GM12878 (cell line): Measurements from ENCODE around the gene FGF12. TPM values are rescaled to one million over a fixed set of nuclear protein-coding genes. Genes with fewer than 3 reads are reported as not detected.

Source experiments
- ATAC-seq: fragments of 200-7000 bp; cut with Tn5 transposase; 3 replicates; pipeline ENCODE4 v1.9.1; 2020; ENCODE audit warnings: mild to moderate bottlenecking, moderate library complexity
- BruUV-seq: library from RNA; stranded (reverse); fragments of 400-500 nt; replicated peaks from 2 replicates; lab custom pipeline; 2021; lab: Mats Ljungman, UMichigan
- CTCF ChIA-PET: fragments of 300-600 bp; sonication (Branson Sonifier 250); formaldehyde crosslinking; extraction: SDS; loops from one replicate; lab custom pipeline; 2021; ENCODE audit warnings: inconsistent platforms; lab: Yijun Ruan, JAX
- POLR2A ChIA-PET: fragments of 350-600 bp; formaldehyde crosslinking; extraction: SDS; loops from one replicate; lab custom pipeline; 2021; ENCODE audit warnings: inconsistent platforms; lab: Charles Lee
- RAD21 ChIA-PET: fragments of 300-600 bp; sonication (Branson Sonifier 250); formaldehyde crosslinking; loops from one replicate; lab custom pipeline; 2023; ENCODE audit warnings: antibody characterized with exemption; ENCODE audit not compliant: unreplicated experiment; lab: Charles Lee
- SMC1A ChIA-PET: fragments of 300-600 bp; sonication (Branson Sonifier 250); formaldehyde crosslinking; loops from one replicate; lab custom pipeline; 2023; ENCODE audit not compliant: unreplicated experiment, uncharacterized antibody; lab: Charles Lee
- DNase-seq: peaks from one replicate; pipeline ENCODE4 v3.0.0-alpha.2; 2011; ENCODE audit warnings: low read depth, low spot score
- FAIRE-seq: peaks from 3 replicates; lab custom pipeline; 2011; peaks lifted over from hg19 to GRCh38; lab: Jason Lieb, UNC
- H2AFZ ChIP-seq: 2 replicates; pipeline ENCODE4 v1.6.0; 2011; ENCODE audit warnings: low read depth, low read length, control low read depth; ENCODE audit not compliant: control insufficient read depth
- H3K27ac ChIP-seq: 2 replicates; pipeline ENCODE4 v1.5.1; 2011; ENCODE audit warnings: control low read depth; ENCODE audit not compliant: control insufficient read depth, insufficient read depth
- H3K27me3 ChIP-seq, 2 experiments: replicated peaks in 1 of 2; 2 replicates each; pipeline versions ENCODE4 v1.6.0 to v1.6.1; 2011; ENCODE audit warnings: low read length in 1 of 2; ENCODE audit not compliant: control insufficient read depth in 2 of 2, insufficient read depth in 2 of 2
- H3K36me3 ChIP-seq, 2 experiments: 2 replicates each; pipeline ENCODE4 v1.5.1; 2011; ENCODE audit warnings: low read length in 1 of 2; ENCODE audit not compliant: control insufficient read depth in 2 of 2, insufficient read depth in 2 of 2
- H3K4me1 ChIP-seq: 2 replicates; pipeline ENCODE4 v1.6.1; 2011; ENCODE audit warnings: mild to moderate bottlenecking, low read length, moderate library complexity, mixed read lengths; ENCODE audit not compliant: control insufficient read depth, insufficient read depth
- H3K4me2 ChIP-seq: 2 replicates; pipeline ENCODE4 v1.6.0; 2011; ENCODE audit warnings: control low read depth; ENCODE audit not compliant: control insufficient read depth, insufficient read depth
- H3K4me3 ChIP-seq: fragments of 200-600 bp; sonication (generic); 2 replicates; pipeline ENCODE4 v1.5.1; 2016
- H3K79me2 ChIP-seq: 2 replicates; pipeline ENCODE4 v1.6.0; 2011; ENCODE audit warnings: low read length; ENCODE audit not compliant: control insufficient read depth, insufficient read depth
- H3K9ac ChIP-seq: 2 replicates; pipeline ENCODE4 v1.8.0; 2011; ENCODE audit warnings: low read length, control low read depth, mixed read lengths; ENCODE audit not compliant: control insufficient read depth, insufficient read depth
- H3K9me3 ChIP-seq: replicated peaks from 3 replicates; pipeline ENCODE4 v1.5.1; 2011; ENCODE audit warnings: mild to moderate bottlenecking, low read length; ENCODE audit not compliant: control insufficient read depth, insufficient read depth
- H4K20me1 ChIP-seq: 2 replicates; pipeline ENCODE4 v1.6.0; 2011; ENCODE audit not compliant: control insufficient read depth, insufficient read depth
- ASH2L ChIP-seq: fragments of 300-600, 200-600 bp; sonication (generic); IDR thresholded peaks from 2 replicates; pipeline ENCODE4 v1.6.1; 2017; ENCODE audit warnings: low read depth, mild to moderate bottlenecking, borderline replicate concordance
- EP300 ChIP-seq, 2 experiments: fragments of 150-350 bp in 1 of 2; IDR thresholded peaks; 2 replicates each; pipeline ENCODE4 v1.6.1; 2011 to 2012; ENCODE audit warnings: low read depth in 2 of 2, low read length in 2 of 2, borderline replicate concordance in 1 of 2, improper control_type of control experiment in 1 of 2, inconsistent platforms in 1 of 2; ENCODE audit not compliant: control insufficient read depth in 1 of 2
- ESRRA ChIP-seq: IDR thresholded peaks from 2 replicates; pipeline ENCODE4 v1.6.1; 2012; ENCODE audit warnings: mild to moderate bottlenecking, low read length, improper control_type of control experiment
- JUNB ChIP-seq: IDR thresholded peaks from 2 replicates; pipeline ENCODE4 v1.6.1; 2016; ENCODE audit warnings: antibody characterized with exemption, mild to moderate bottlenecking
- KAT2A ChIP-seq: conservative IDR thresholded peaks from 2 replicates; pipeline ENCODE4 v1.6.1; 2011; ENCODE audit warnings: low read depth, low read length; ENCODE audit not compliant: control insufficient read depth
- LARP7 ChIP-seq: fragments of 450-650 bp; IDR thresholded peaks from 2 replicates; pipeline ENCODE4 v1.6.1; 2017; ENCODE audit warnings: mild to moderate bottlenecking
- MYC ChIP-seq: IDR thresholded peaks from 2 replicates; pipeline ENCODE4 v1.6.1; 2011; ENCODE audit warnings: mild to moderate bottlenecking, low read length, moderate library complexity, inconsistent platforms; ENCODE audit not compliant: insufficient read depth, insufficient replicate concordance, insufficient read length, severe bottlenecking
- NKRF ChIP-seq: fragments of 450-650 bp; conservative IDR thresholded peaks from 2 replicates; pipeline ENCODE4 v1.6.1; 2017; ENCODE audit warnings: mild to moderate bottlenecking, moderate library complexity
- PRDM15 ChIP-seq: fragments of 450-650 bp; formaldehyde crosslinking; IDR thresholded peaks from 2 replicates; pipeline ENCODE4 v1.4.0; 2020; ENCODE audit warnings: mild to moderate bottlenecking, moderate library complexity
- TARDBP ChIP-seq: IDR thresholded peaks from 2 replicates; pipeline ENCODE4 v1.6.1; 2016; ENCODE audit warnings: borderline replicate concordance
- ZZZ3 ChIP-seq: IDR thresholded peaks from 2 replicates; pipeline ENCODE4 v1.6.1; 2011; ENCODE audit warnings: low read depth; ENCODE audit not compliant: control insufficient read depth, insufficient read length
- WGBS: methylation state at CpG from one replicate; pipeline ENCODE4 v1.1.6; 2016; ENCODE audit warnings: low lambda C conversion rate; ENCODE audit not compliant: insufficient replicate concordance, insufficient coverage; ENCODE audit errors: missing lambda C conversion rate; 5-methylcytosine and 5-hydroxymethylcytosine counted together
- in situ Hi-C: fragments of 300-500 bp; cut with MboI; formaldehyde crosslinking; loops from 9 replicates; pipeline ENCODE4 v1.14.3; 2018; ENCODE audit warnings: mixed read lengths
- intact Hi-C: fragments of 100-400 bp; cut with micrococcal nuclease; formaldehyde crosslinking; loops from one replicate; pipeline ENCODE4 v1.14.2; 2022; ENCODE audit not compliant: unreplicated experiment
- polyA plus RNA-seq, 11 experiments: library from polyadenylated mRNA; depleted of rRNA in 4 of 11; unstranded in 6 of 11; stranded (reverse) in 5 of 11; fragments of >200 nt; fragmentation: Nextera tagmentation in 4 of 11; fragmentation: Illumina TruSeq in 1 of 11; extraction: Ambion mirVana in 4 of 11; extraction: Trizol in 1 of 11; gene quantifications; 1 replicate in 1 of 11; 2 replicates in 10 of 11; pipeline versions ENCODE4 v1.2.1 to v1.2.3, GENCODE V29; 2011 to 2016; ENCODE audit warnings: inconsistent platforms in 2 of 11, missing spikeins in 2 of 11, low read depth in 1 of 11
- total RNA-seq, 4 experiments: library from RNA; depleted of rRNA in 3 of 4; stranded (reverse); fragments of >200 nt in 3 of 4; fragmentation: Illumina TruSeq in 1 of 4; extraction: Trizol in 1 of 4; gene quantifications; 2 replicates each; pipeline versions ENCODE4 v1.2.1 to v1.2.3, GENCODE V29; 2013 to 2021

Gene FGF12
- total and polyA plus RNA-seq, 10 of the 15 experiments (the other 5 are each of a cell fraction or from before 2014, with no cell fraction given) = 0.03 to 0.43 (median 0.13) TPM; not detected in 7

DNA sequence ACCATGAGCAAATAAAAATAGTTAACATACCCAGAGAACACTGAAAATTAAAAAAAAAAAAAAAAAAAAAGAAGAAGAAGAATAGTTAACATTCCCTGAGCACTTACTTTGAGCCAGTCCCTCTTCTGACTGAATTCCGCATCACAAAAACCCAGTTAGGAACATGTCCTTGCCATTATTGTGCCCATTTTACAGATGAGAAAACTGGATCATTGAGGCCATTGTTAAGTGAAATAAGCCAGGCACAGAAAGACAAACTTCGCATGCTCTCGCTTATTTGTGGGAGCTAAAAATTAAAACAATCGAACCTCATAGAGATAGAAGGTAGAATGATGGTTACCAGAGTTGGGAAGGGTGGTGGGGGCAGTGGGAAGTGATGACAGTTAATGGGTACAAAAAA is 119.5 kb downstream of the FGF12 start:
- DNase-seq = no peak
- 75% methylated on average over 4 of the region's 4 CpGs for WGBS
- no TSS peak for BruUV-seq
- Histone ChIP-seq H3K36me3 (no peaks in the 10 kb centered on the region), H2AFZ (no peak overlapping the region), H3K4me1 (no peaks in the 10 kb centered on the region), H3K9me3 (no peaks in the 10 kb centered on the region), H3K27me3 (no peaks in the 10 kb centered on the region), H3K9ac (no peak overlapping the region), H3K79me2 (no peaks in the 10 kb centered on the region), H3K4me2 (no peak overlapping the region), H4K20me1 (no peaks in the 10 kb centered on the region), H3K4me3 (no peak overlapping the region), H3K27ac (no peak overlapping the region)
- POLR2A ChIA-PET = interaction anchor here (0.6 kb wide), 1 partner anchor 982 kb away, joined by 4 read pairs; no protein-coding TSS in a partner anchor
- ATAC-seq = no peak
- CTCF ChIA-PET = no interaction called here
- intact Hi-C loops (no loop called here), in situ Hi-C loops (no loop called here)
- no peak for FAIRE-seq
- SMC1A ChIA-PET = no interaction called here
- RAD21 ChIA-PET = interaction anchor here (0.6 kb wide), 1 partner anchor 1387 kb away, joined by 4 read pairs; no protein-coding TSS in a partner anchor
- TF ChIP-seq MYC = no peak
- no peak for TF ChIP-seq ZZZ3
- no peak for TF ChIP-seq ESRRA
- no peak for TF ChIP-seq ASH2L
- no peak for TF ChIP-seq EP300 (IDR thresholded peaks at IDR 0.05; ENCODE audit: borderline replicate concordance in 1 of 2, control insufficient read depth in 1 of 2, low read depth in 2 of 2, low read length in 2 of 2)

DNA sequence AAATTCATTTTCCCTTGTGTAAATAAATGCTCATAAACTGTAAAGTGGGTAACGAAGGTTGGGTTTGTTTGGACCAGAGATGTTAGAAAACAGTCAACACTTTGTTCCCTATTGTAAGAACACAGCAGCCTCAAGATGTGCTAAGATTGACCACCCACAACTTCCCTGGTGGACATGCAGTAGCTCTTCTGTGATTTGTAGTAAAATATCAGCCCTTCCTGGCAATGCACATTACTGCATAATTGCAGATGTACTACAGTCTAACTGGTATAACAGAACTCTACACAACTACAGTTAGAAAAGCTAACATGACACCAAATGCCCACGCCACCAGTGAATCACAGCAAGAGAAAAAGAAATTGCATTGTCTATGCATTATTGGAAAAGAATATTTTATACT is 129.4 kb downstream of the FGF12 start:
- H2AFZ ChIP-seq = no peak overlapping the region
- POLR2A ChIA-PET = no interaction called here
- H3K79me2 ChIP-seq = no peaks in the 10 kb centered on the region
- no peaks in the 10 kb centered on the region for H3K9me3 ChIP-seq
- DNase-seq = no peak
- no peaks in the 10 kb centered on the region for H3K27me3 ChIP-seq
- FAIRE-seq = no peak
- no peaks in the 10 kb centered on the region for H4K20me1 ChIP-seq
- in situ Hi-C loops = no loop called here
- no peaks in the 10 kb centered on the region for H3K36me3 ChIP-seq
- TF ChIP-seq JUNB = no peak
- TF ChIP-seq NKRF = no peak
- TF ChIP-seq PRDM15 = no peak
- TF ChIP-seq TARDBP = no peak
- no peak for TF ChIP-seq LARP7
- no peak for TF ChIP-seq KAT2A
- RAD21 ChIA-PET = no interaction called here
- intact Hi-C loops = no loop called here
- no peaks in the 10 kb centered on the region for H3K4me1 ChIP-seq
- WGBS = 20% methylated on average over 2 of the region's 2 CpGs
- H3K9ac ChIP-seq = no peak overlapping the region
- H3K4me2 ChIP-seq = no peak overlapping the region
- H3K4me3 ChIP-seq = no peak overlapping the region
- no TSS peak for BruUV-seq
- CTCF ChIA-PET = interaction anchor here (1.5 kb wide), 1 partner anchor 443 kb away, joined by 3 read pairs; no protein-coding TSS in a partner anchor
- SMC1A ChIA-PET = no interaction called here
- ATAC-seq = no peak
- H3K27ac ChIP-seq = no peak overlapping the region
